Upper lobe of left lung (tissue), 4 donors: ENCODE measurements around the gene NINJ2.

Experiments
- EP300 ChIP-seq, 4 donors: sonication (generic); formaldehyde crosslinking; IDR thresholded peaks; one replicate each; pipeline ENCODE4 v1.5.1; 2017; ENCODE audit warnings: antibody characterized with exemption in 4 of 4, control low read depth in 2 of 4
- POLR2AphosphoS5 ChIP-seq, 2 donors: sonication (generic); formaldehyde crosslinking; IDR thresholded peaks; one replicate each; pipeline ENCODE4 v1.5.1; 2017; ENCODE audit warnings: antibody characterized with exemption in 2 of 2
- TF ChIP-seq, protein P1 (sequence below), 6 experiments: fragments of 450-650 bp in 4 of 6; fragments of 200-600 bp in 2 of 6; sonication (generic) in 2 of 6; IDR thresholded peaks; one replicate each; pipeline ENCODE4 v1.5.1; 2016 to 2019; ENCODE audit warnings: antibody characterized with exemption in 6 of 6

DNA sequence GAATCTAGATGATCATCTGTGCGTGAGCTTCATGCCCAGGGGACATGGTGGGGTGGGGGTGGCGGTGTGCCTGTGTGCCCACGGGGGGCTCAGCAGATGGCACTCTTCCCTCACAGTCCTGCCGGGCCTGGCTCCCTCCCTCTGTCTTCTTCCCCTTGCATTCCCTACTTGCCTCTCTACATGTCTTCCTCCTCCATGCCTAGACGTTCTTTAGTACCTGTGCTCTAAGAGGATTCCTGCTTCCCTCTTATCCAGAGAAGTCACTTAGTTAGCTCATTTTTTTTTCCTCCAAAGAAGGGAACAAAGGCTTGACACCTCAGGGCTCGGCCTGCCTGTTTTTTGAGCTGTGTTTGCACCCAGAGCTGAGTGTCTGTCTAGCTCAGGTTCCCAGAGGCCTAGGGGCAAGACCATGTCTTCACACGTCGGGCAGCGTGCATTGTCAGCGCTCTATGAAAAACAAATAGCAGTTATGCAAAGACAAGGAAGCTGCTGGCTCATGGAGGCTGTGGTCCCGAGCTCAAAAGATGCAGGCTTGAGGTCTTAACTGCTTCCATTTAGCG is 48.8 kb downstream of the NINJ2 start:
- no peak for TF ChIP-seq EP300 (IDR thresholded peaks at IDR 0.05)
- TF ChIP-seq, protein P1, sequence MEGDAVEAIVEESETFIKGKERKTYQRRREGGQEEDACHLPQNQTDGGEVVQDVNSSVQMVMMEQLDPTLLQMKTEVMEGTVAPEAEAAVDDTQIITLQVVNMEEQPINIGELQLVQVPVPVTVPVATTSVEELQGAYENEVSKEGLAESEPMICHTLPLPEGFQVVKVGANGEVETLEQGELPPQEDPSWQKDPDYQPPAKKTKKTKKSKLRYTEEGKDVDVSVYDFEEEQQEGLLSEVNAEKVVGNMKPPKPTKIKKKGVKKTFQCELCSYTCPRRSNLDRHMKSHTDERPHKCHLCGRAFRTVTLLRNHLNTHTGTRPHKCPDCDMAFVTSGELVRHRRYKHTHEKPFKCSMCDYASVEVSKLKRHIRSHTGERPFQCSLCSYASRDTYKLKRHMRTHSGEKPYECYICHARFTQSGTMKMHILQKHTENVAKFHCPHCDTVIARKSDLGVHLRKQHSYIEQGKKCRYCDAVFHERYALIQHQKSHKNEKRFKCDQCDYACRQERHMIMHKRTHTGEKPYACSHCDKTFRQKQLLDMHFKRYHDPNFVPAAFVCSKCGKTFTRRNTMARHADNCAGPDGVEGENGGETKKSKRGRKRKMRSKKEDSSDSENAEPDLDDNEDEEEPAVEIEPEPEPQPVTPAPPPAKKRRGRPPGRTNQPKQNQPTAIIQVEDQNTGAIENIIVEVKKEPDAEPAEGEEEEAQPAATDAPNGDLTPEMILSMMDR (IDR thresholded peaks at IDR 0.05) = peak in 3 of 6 experiments; percentile 17 to 52 (median 21)
- TF ChIP-seq POLR2AphosphoS5 (IDR thresholded peaks at IDR 0.05) = no peak
